ENCODE results near the gene PIP5K1C. TPM values are rescaled to one million over a fixed set of nuclear protein-coding genes. Genes with fewer than 3 reads are reported as not detected.

PIP5K1C gene
- total RNA-seq, 1 experiment from 2014 or later, result 26.9 TPM

DNA sequence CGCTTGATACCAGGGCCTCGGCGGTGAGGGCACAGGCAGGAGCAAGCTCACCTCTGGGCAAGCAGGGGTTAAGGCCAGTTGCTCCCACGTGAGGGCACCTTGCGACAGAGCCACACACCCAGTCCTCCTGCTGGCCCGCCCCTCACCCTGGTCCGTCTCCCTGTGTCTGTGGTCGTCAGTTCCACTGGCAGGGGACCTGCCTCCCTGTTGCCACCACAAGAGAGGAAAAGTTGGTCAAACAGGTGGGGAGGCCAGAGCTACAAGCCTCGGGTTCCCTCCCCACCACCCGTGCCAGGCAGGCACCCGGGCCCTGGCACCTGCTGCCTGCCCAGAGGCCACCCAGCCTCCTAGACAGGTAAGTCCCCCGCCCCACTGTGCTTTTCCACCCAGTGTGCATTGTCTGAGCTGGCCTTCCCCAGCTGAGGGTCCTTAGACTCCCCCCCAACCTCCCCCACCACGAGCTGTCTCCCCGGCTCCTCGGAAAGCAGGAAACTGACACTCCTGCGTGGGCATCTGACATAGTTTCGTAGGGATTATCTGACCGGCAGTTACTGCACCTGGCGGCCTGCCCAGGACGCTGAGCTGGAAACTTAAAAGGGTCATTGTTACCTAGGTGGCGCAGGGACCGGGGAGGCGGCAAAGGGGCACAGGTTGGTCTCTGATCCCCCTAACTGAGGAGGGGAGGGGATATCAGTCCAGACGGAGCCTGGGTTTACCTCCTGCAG lies 8.1 kb upstream of the PIP5K1C start, which contains the start of gene TJP3:
TJP3 (plus strand) TSS at position 178 of the 725 bp plus-strand sequence. CDS start 20,049 bp downstream, outside the sequence.
- Histone ChIP-seq H2AFZ (ENCODE audit: low read depth, low read length, poor library complexity, severe bottlenecking) (peak within 1 kb of the TSS; percentile 29), H3K79me2 (ENCODE audit: insufficient read depth, low read length) (no peaks in the 10 kb centered on the region), H3K4me1 (ENCODE audit: control insufficient read depth in 1 of 2, insufficient read depth in 2 of 2, low read length in 2 of 2) (peaks cover 52 to 73% of the 10 kb centered on the region in 2 experiments), H3K36me3 (ENCODE audit: control insufficient read depth in 1 of 2, insufficient read depth in 2 of 2, low read length in 2 of 2) (no peaks in the 10 kb centered on the region), H4K20me1 (ENCODE audit: insufficient read depth) (no peaks in the 10 kb centered on the region), H3K27me3 (ENCODE audit: insufficient read depth, low read length) (no peaks in the 10 kb centered on the region), H3K4me3 (replicated peaks in 1 of 2; ENCODE audit: low read depth in 1 of 2, low read length in 2 of 2) (peak within 1 kb of the TSS; percentile 49 to 57), H3K9me2 (ENCODE audit: insufficient read depth) (no peaks in the 10 kb centered on the region), H3K9ac (ENCODE audit: low read length) (peak within 1 kb of the TSS; percentile 47), H3K27ac (ENCODE audit: low read depth, low read length) (peak within 1 kb of the TSS; percentile 80), H3K9me3 (ENCODE audit: control insufficient read depth in 1 of 2, insufficient read depth in 1 of 2, low read depth in 1 of 2, low read length in 2 of 2) (no peaks in the 10 kb centered on the region), H3K4me2 (ENCODE audit: low read length) (peak within 1 kb of the TSS; percentile 92)
- DNase-seq (ENCODE audit: low read depth, low spot score) (peak; percentile 65), ATAC-seq (peak; percentile 49)
- BruUV-seq (replicated peaks), result TSS peak; percentile 64
- TF ChIP-seq SP1 (IDR thresholded peaks at IDR 0.05; ENCODE audit: low read depth) (peak; percentile 63), EGR1 (IDR thresholded peaks at IDR 0.05; ENCODE audit: low read depth) (peak; percentile 88), POLR2A (IDR thresholded peaks at IDR 0.05; ENCODE audit: borderline replicate concordance, extremely low read depth, insufficient read depth, insufficient read length) (no peak), EZH2phosphoT487 (IDR thresholded peaks at IDR 0.05; ENCODE audit: borderline replicate concordance) (no peak), SRF (IDR thresholded peaks at IDR 0.05; ENCODE audit: low read depth) (no peak), SIN3A (IDR thresholded peaks at IDR 0.05; ENCODE audit: low read depth) (peak; percentile 37; the same call in 1 of the 2 replicates), YY1 (IDR thresholded peaks at IDR 0.05; ENCODE audit: extremely low read depth, insufficient replicate concordance, low read depth, low read length) (peak; percentile 6), TCF7L2 (IDR thresholded peaks at IDR 0.05; ENCODE audit: borderline replicate concordance, extremely low read depth, insufficient read depth, insufficient read length) (peak; percentile 85)
- TF ChIP-seq, protein P1, sequence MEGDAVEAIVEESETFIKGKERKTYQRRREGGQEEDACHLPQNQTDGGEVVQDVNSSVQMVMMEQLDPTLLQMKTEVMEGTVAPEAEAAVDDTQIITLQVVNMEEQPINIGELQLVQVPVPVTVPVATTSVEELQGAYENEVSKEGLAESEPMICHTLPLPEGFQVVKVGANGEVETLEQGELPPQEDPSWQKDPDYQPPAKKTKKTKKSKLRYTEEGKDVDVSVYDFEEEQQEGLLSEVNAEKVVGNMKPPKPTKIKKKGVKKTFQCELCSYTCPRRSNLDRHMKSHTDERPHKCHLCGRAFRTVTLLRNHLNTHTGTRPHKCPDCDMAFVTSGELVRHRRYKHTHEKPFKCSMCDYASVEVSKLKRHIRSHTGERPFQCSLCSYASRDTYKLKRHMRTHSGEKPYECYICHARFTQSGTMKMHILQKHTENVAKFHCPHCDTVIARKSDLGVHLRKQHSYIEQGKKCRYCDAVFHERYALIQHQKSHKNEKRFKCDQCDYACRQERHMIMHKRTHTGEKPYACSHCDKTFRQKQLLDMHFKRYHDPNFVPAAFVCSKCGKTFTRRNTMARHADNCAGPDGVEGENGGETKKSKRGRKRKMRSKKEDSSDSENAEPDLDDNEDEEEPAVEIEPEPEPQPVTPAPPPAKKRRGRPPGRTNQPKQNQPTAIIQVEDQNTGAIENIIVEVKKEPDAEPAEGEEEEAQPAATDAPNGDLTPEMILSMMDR (IDR thresholded peaks at IDR 0.05 in 2 of 3, conservative IDR thresholded peaks at IDR 0.05 in 1 of 3; ENCODE audit: borderline replicate concordance in 1 of 3, insufficient read depth in 1 of 3, low read depth in 2 of 3, low read length in 2 of 3), result peak in 2 of 3 experiments; percentile 11 to 21; a peak in 1 of 6 replicates
- TF ChIP-seq, protein P2, sequence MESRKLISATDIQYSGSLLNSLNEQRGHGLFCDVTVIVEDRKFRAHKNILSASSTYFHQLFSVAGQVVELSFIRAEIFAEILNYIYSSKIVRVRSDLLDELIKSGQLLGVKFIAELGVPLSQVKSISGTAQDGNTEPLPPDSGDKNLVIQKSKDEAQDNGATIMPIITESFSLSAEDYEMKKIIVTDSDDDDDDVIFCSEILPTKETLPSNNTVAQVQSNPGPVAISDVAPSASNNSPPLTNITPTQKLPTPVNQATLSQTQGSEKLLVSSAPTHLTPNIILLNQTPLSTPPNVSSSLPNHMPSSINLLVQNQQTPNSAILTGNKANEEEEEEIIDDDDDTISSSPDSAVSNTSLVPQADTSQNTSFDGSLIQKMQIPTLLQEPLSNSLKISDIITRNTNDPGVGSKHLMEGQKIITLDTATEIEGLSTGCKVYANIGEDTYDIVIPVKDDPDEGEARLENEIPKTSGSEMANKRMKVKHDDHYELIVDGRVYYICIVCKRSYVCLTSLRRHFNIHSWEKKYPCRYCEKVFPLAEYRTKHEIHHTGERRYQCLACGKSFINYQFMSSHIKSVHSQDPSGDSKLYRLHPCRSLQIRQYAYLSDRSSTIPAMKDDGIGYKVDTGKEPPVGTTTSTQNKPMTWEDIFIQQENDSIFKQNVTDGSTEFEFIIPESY (IDR thresholded peaks at IDR 0.05; ENCODE audit: extremely low read depth, insufficient replicate concordance, low read length), result no peak
- TF ChIP-seq, protein P3, sequence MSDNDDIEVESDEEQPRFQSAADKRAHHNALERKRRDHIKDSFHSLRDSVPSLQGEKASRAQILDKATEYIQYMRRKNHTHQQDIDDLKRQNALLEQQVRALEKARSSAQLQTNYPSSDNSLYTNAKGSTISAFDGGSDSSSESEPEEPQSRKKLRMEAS (IDR thresholded peaks at IDR 0.05), result peak; percentile 32; the same call in 1 of the 2 replicates
- POLR2A ChIA-PET, result interaction anchor here (0.7 to 3.0 kb wide), 5 partner anchors 8 to 54 kb away, joined by 3 to 9 read pairs (median 7); partner anchors contain the start of genes MRPL54 and PIP5K1C
- CTCF ChIA-PET, result interaction anchor here (0.7 to 2.9 kb wide), 7 partner anchors 10 to 424 kb away, joined by 3 to 12 read pairs (median 5); no protein-coding TSS in a partner anchor
- RAD21 ChIA-PET (ENCODE audit: low non-redundant PET in 1 of 2, low total read pairs in 2 of 2, uncharacterized antibody in 2 of 2, unreplicated experiment in 2 of 2), result interaction anchor here (0.7 to 1.9 kb wide), 3 partner anchors 12 to 55 kb away, joined by 3 to 7 read pairs (median 4); no protein-coding TSS in a partner anchor
- intact Hi-C loops (cut with micrococcal nuclease), result loop anchor here (10.0 kb wide), 1 partner anchor 356 kb away; the partner anchor contains the start of gene ZBTB7A
